Measurements from ENCODE around the gene OR6K3. TPM values are rescaled to one million over a fixed set of nuclear protein-coding genes. Genes with fewer than 3 reads are reported as not detected.

OR6K3 gene
- total RNA-seq, 1 donor from 2014 or later = not detected

DNA sequence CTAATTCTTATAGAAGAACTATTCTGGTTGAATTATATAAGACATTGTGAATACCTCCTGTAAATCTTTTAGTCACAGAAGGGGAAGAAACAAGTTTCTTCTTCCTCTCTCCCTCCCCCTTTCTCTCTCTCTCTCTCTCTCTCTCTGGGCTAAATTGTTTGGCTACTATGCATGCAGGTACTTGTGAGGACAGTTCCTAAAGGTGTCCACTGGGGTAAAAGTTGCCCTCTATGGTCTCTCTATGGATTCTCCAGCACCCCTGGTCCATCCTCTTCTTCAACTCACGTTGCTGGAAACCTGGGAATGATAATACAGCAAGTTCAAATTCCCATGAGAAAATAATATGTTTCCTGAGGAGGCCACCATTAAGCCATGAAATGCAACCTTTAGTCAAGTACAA, 5.8 kb downstream of the OR6K3 start:
- FAIRE-seq = no peak
- Histone ChIP-seq H3K27ac (ENCODE audit: low read depth, low read length) (no peak overlapping the region), H3K36me3 (ENCODE audit: insufficient read depth, low read length) (no peaks in the 10 kb centered on the region), H3K9me3 (ENCODE audit: insufficient read depth, low read depth, low read length) (no peaks in the 10 kb centered on the region), H3K4me1 (ENCODE audit: insufficient read depth, low read length) (no peaks in the 10 kb centered on the region), H3K4me3 (ENCODE audit: insufficient read depth, low read depth, low read length) (no peak overlapping the region), H2AFZ (ENCODE audit: low read depth, low read length) (no peak overlapping the region), H3K4me2 (ENCODE audit: low read length) (no peak overlapping the region), H3K79me2 (ENCODE audit: insufficient read depth, low read length) (no peaks in the 10 kb centered on the region), H3K27me3 (ENCODE audit: insufficient read depth, low read length) (no peaks in the 10 kb centered on the region), H3K9ac (ENCODE audit: low read length) (no peak overlapping the region), H4K20me1 (ENCODE audit: insufficient read depth, low read length) (no peaks in the 10 kb centered on the region)
- no peak for DNase-seq (ENCODE audit: low read depth)
- peaks cover 2% of the 10 kb centered on the region for H3K9me3 Mint-ChIP-seq (ENCODE audit: unreplicated experiment)
- H3K27ac Mint-ChIP-seq (ENCODE audit: unreplicated experiment) = no peak overlapping the region
- no peak overlapping the region for H3K4me3 Mint-ChIP-seq (ENCODE audit: unreplicated experiment)
- no peaks in the 10 kb centered on the region for H3K36me3 Mint-ChIP-seq (ENCODE audit: low read depth, unreplicated experiment)
- no peaks in the 10 kb centered on the region for H3K4me1 Mint-ChIP-seq (ENCODE audit: low read depth, unreplicated experiment)
- no peak for TF ChIP-seq EZH2 (IDR thresholded peaks at IDR 0.05; ENCODE audit: insufficient read depth, low read length)
- TF ChIP-seq, protein P1, sequence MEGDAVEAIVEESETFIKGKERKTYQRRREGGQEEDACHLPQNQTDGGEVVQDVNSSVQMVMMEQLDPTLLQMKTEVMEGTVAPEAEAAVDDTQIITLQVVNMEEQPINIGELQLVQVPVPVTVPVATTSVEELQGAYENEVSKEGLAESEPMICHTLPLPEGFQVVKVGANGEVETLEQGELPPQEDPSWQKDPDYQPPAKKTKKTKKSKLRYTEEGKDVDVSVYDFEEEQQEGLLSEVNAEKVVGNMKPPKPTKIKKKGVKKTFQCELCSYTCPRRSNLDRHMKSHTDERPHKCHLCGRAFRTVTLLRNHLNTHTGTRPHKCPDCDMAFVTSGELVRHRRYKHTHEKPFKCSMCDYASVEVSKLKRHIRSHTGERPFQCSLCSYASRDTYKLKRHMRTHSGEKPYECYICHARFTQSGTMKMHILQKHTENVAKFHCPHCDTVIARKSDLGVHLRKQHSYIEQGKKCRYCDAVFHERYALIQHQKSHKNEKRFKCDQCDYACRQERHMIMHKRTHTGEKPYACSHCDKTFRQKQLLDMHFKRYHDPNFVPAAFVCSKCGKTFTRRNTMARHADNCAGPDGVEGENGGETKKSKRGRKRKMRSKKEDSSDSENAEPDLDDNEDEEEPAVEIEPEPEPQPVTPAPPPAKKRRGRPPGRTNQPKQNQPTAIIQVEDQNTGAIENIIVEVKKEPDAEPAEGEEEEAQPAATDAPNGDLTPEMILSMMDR (IDR thresholded peaks at IDR 0.05; ENCODE audit: insufficient read depth, low read depth, low read length) = no peak
- H3K27me3 Mint-ChIP-seq (ENCODE audit: low read depth, unreplicated experiment) = no peaks in the 10 kb centered on the region

DNA sequence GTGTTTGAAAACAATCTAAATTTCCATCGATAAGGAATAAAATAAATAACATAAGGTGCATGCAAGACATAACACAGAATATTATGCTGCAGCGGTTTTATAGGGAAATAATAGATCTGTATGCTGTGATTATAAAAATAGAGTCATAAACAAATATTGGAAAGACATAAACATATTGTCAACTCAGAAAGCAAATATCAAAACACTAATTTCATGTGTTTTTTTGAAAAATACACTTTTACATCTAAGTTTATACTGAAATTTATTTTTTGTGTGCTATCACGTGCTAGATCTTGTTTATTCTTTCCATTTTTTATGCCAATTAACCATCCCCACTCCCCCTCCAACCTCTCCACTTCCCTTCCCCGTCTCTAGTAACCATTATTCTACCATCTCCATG, 9.4 kb downstream of the OR6K3 start:
- Mint-ChIP-seq H3K9me3 (ENCODE audit: unreplicated experiment) (peaks cover 2% of the 10 kb centered on the region), H3K27me3 (ENCODE audit: low read depth, unreplicated experiment) (no peaks in the 10 kb centered on the region), H3K4me3 (ENCODE audit: unreplicated experiment) (no peak overlapping the region), H3K36me3 (ENCODE audit: low read depth, unreplicated experiment) (no peaks in the 10 kb centered on the region), H3K4me1 (ENCODE audit: low read depth, unreplicated experiment) (no peaks in the 10 kb centered on the region), H3K27ac (ENCODE audit: unreplicated experiment) (no peak overlapping the region)
- H3K36me3 ChIP-seq (ENCODE audit: insufficient read depth, low read length) = no peaks in the 10 kb centered on the region
- TF ChIP-seq, protein P1 (IDR thresholded peaks at IDR 0.05; ENCODE audit: insufficient read depth, low read depth, low read length) = no peak
- no peak for TF ChIP-seq EZH2 (IDR thresholded peaks at IDR 0.05; ENCODE audit: insufficient read depth, low read length)
- no peaks in the 10 kb centered on the region for H3K79me2 ChIP-seq (ENCODE audit: insufficient read depth, low read length)
- no peaks in the 10 kb centered on the region for H3K9me3 ChIP-seq (ENCODE audit: insufficient read depth, low read depth, low read length)
- no peak overlapping the region for H3K9ac ChIP-seq (ENCODE audit: low read length)
- no peak overlapping the region for H2AFZ ChIP-seq (ENCODE audit: low read depth, low read length)
- no peaks in the 10 kb centered on the region for H4K20me1 ChIP-seq (ENCODE audit: insufficient read depth, low read length)
- H3K4me3 ChIP-seq (ENCODE audit: insufficient read depth, low read depth, low read length) = no peak overlapping the region
- FAIRE-seq (no peak), DNase-seq (ENCODE audit: low read depth) (no peak)
- H3K4me2 ChIP-seq (ENCODE audit: low read length) = no peak overlapping the region
- no peaks in the 10 kb centered on the region for H3K4me1 ChIP-seq (ENCODE audit: insufficient read depth, low read length)
- no peaks in the 10 kb centered on the region for H3K27me3 ChIP-seq (ENCODE audit: insufficient read depth, low read length)
- no peak overlapping the region for H3K27ac ChIP-seq (ENCODE audit: low read depth, low read length)

DNA sequence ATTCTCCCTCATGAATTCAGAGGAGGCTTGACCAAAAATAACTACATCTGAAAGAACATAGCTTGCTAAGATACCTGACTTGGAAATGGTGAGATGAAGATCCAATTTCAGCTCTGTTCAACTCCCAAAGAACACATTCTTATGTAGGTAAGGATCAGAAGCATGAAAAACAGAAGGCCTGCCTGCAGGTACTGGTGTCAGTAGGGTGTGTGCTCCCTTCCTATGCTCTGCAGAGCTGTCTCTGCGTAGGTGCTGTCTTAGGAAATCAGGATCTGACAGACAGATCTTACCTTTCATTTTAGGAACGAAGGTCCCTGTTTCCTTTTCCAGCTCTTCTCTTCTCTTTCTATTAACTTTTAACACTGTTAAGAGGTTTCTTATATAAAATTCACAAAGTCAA, 14.4 kb downstream of the OR6K3 start:
- Histone ChIP-seq H3K4me2 (ENCODE audit: low read length) (no peak overlapping the region), H3K9ac (ENCODE audit: low read length) (no peak overlapping the region), H3K36me3 (ENCODE audit: insufficient read depth, low read length) (no peaks in the 10 kb centered on the region), H3K9me3 (ENCODE audit: insufficient read depth, low read depth, low read length) (no peaks in the 10 kb centered on the region), H3K4me1 (ENCODE audit: insufficient read depth, low read length) (no peaks in the 10 kb centered on the region), H3K27me3 (ENCODE audit: insufficient read depth, low read length) (no peaks in the 10 kb centered on the region), H3K4me3 (ENCODE audit: insufficient read depth, low read depth, low read length) (no peak overlapping the region), H4K20me1 (ENCODE audit: insufficient read depth, low read length) (no peaks in the 10 kb centered on the region), H3K79me2 (ENCODE audit: insufficient read depth, low read length) (no peaks in the 10 kb centered on the region), H2AFZ (ENCODE audit: low read depth, low read length) (no peak overlapping the region), H3K27ac (ENCODE audit: low read depth, low read length) (no peak overlapping the region)
- H3K4me1 Mint-ChIP-seq (ENCODE audit: low read depth, unreplicated experiment) = no peaks in the 10 kb centered on the region
- no peak overlapping the region for H3K4me3 Mint-ChIP-seq (ENCODE audit: unreplicated experiment)
- no peaks in the 10 kb centered on the region for H3K27me3 Mint-ChIP-seq (ENCODE audit: low read depth, unreplicated experiment)
- FAIRE-seq (no peak), DNase-seq (ENCODE audit: low read depth) (no peak)
- H3K27ac Mint-ChIP-seq (ENCODE audit: unreplicated experiment) = no peak overlapping the region
- H3K9me3 Mint-ChIP-seq (ENCODE audit: unreplicated experiment) = no peaks in the 10 kb centered on the region
- TF ChIP-seq EZH2 (IDR thresholded peaks at IDR 0.05; ENCODE audit: insufficient read depth, low read length) = no peak
- TF ChIP-seq, protein P1 (IDR thresholded peaks at IDR 0.05; ENCODE audit: insufficient read depth, low read depth, low read length) = no peak
- H3K36me3 Mint-ChIP-seq (ENCODE audit: low read depth, unreplicated experiment) = no peaks in the 10 kb centered on the region
